ENCODE measurements around the gene DSPP. TPM values are rescaled to one million over a fixed set of nuclear protein-coding genes. Genes with fewer than 3 reads are reported as not detected.

DSPP gene
- polyA plus RNA-seq (2013, experiment 1 of 2), result not detected
- not detected for polyA plus RNA-seq (2013, experiment 2 of 2)

- Histone ChIP-seq H3K27ac (replicated peaks; ENCODE audit: low read length) (no peak within 1 kb of the TSS), H2AFZ (ENCODE audit: low read length) (no peak within 1 kb of the TSS), H3K36me3 (replicated peaks in 1 of 2; ENCODE audit: control insufficient read depth in 2 of 2, insufficient read depth in 2 of 2, low read length in 2 of 2) (no peaks in the 10 kb centered on the region), H3K9me3 (replicated peaks in 1 of 2; ENCODE audit: control insufficient read depth in 2 of 2, insufficient read depth in 1 of 2, low read depth in 1 of 2, low read length in 2 of 2) (no peaks in the 10 kb centered on the region), H3K4ac (ENCODE audit: low read length) (no peak within 1 kb of the TSS), H3K14ac (ENCODE audit: low read length) (no peak within 1 kb of the TSS), H3K4me3 (ENCODE audit: low read length in 2 of 2) (no peak within 1 kb of the TSS), H3K4me1 (ENCODE audit: control insufficient read depth in 2 of 2, insufficient read depth in 1 of 2, low read depth in 1 of 2, low read length in 2 of 2) (no peaks in the 10 kb centered on the region), H3K23ac (ENCODE audit: low read depth, low read length, poor library complexity) (no peak within 1 kb of the TSS), H3K79me1 (ENCODE audit: low read depth, low read length) (no peaks in the 10 kb centered on the region), H4K8ac (ENCODE audit: low read depth, low read length) (no peak within 1 kb of the TSS), H3K9ac (ENCODE audit: low read depth, low read length, poor library complexity) (no peak within 1 kb of the TSS), H2BK120ac (ENCODE audit: low read depth, low read length) (no peak within 1 kb of the TSS), H3K27me3 (ENCODE audit: control insufficient read depth in 3 of 3, insufficient read depth in 3 of 3, low read depth in 1 of 3, low read length in 3 of 3) (no peaks in the 10 kb centered on the region), H3K18ac (ENCODE audit: low read length) (no peak within 1 kb of the TSS), H2BK5ac (ENCODE audit: low read length) (no peak within 1 kb of the TSS), H2AK5ac (ENCODE audit: low read depth, low read length) (no peak within 1 kb of the TSS), H2BK12ac (ENCODE audit: low read length) (no peak within 1 kb of the TSS), H2BK15ac (ENCODE audit: low read length) (no peak within 1 kb of the TSS), H4K91ac (ENCODE audit: low read depth, low read length, poor library complexity) (no peak within 1 kb of the TSS), H3K4me2 (ENCODE audit: insufficient read depth, low read length, poor library complexity, severe bottlenecking) (no peak within 1 kb of the TSS)
- WGBS, 2 donors (ENCODE audit: extremely low coverage in 2 of 2, insufficient read length in 2 of 2, insufficient replicate concordance in 1 of 2), result no CpG with 5 or more reads among the region's 4 CpGs
- DNase-seq (ENCODE audit: low spot score), result no peak
Measured at GRCh38 chr4:87608229-87608628, at the start of gene DSPP. Gene DSPP, plus strand, starts transcription at chr4:87608529. Its CDS starts 2,380 bp downstream, at chr4:87610909.

- DNase-seq (ENCODE audit: low spot score), result peak; percentile 14
- WGBS, 2 donors (ENCODE audit: extremely low coverage in 2 of 2, insufficient read length in 2 of 2, insufficient replicate concordance in 1 of 2), result no CpG with 5 or more reads among the region's 8 CpGs
- H3K9me3 ChIP-seq (replicated peaks in 1 of 2; ENCODE audit: control insufficient read depth in 2 of 2, insufficient read depth in 1 of 2, low read depth in 1 of 2, low read length in 2 of 2), result no peaks in the 10 kb centered on the region
Measured at GRCh38 chr4:87559090-87559837, 49.1 kb upstream of the DSPP start.

GRCh38 chr4:87560802-87561201, 47.5 kb upstream of the DSPP start:
- no peak overlapping the region for H3K14ac ChIP-seq (ENCODE audit: low read length)
- no peak overlapping the region for H2BK5ac ChIP-seq (ENCODE audit: low read length)
- no peak for DNase-seq (ENCODE audit: low spot score)
- no peaks in the 10 kb centered on the region for H3K79me1 ChIP-seq (ENCODE audit: low read depth, low read length)
- no peak overlapping the region for H2BK15ac ChIP-seq (ENCODE audit: low read length)
- no peak overlapping the region for H2BK12ac ChIP-seq (ENCODE audit: low read length)
- H3K4ac ChIP-seq (ENCODE audit: low read length), result no peak overlapping the region
- no peak overlapping the region for H3K9ac ChIP-seq (ENCODE audit: low read depth, low read length, poor library complexity)
- WGBS, 2 donors (ENCODE audit: extremely low coverage in 2 of 2, insufficient read length in 2 of 2, insufficient replicate concordance in 1 of 2), result no CpG with 5 or more reads among the region's 2 CpGs
- H3K9me3 ChIP-seq (replicated peaks in 1 of 2; ENCODE audit: control insufficient read depth in 2 of 2, insufficient read depth in 1 of 2, low read depth in 1 of 2, low read length in 2 of 2), result no peaks in the 10 kb centered on the region
- H2AFZ ChIP-seq (ENCODE audit: low read length), result no peak overlapping the region
- no peak overlapping the region for H2BK120ac ChIP-seq (ENCODE audit: low read depth, low read length)
- peaks cover 4 to 5% of the 10 kb centered on the region in 2 donors for H3K4me1 ChIP-seq (ENCODE audit: control insufficient read depth in 2 of 2, insufficient read depth in 1 of 2, low read depth in 1 of 2, low read length in 2 of 2)
- no peak overlapping the region for H3K27ac ChIP-seq (replicated peaks; ENCODE audit: low read length)
- H3K18ac ChIP-seq (ENCODE audit: low read length), result no peak overlapping the region
- no peaks in the 10 kb centered on the region for H3K36me3 ChIP-seq (replicated peaks in 1 of 2; ENCODE audit: control insufficient read depth in 2 of 2, insufficient read depth in 2 of 2, low read length in 2 of 2)
- H3K23ac ChIP-seq (ENCODE audit: low read depth, low read length, poor library complexity), result no peak overlapping the region
- H3K27me3 ChIP-seq (ENCODE audit: control insufficient read depth in 3 of 3, insufficient read depth in 3 of 3, low read depth in 1 of 3, low read length in 3 of 3), result no peaks in the 10 kb centered on the region
- H2AK5ac ChIP-seq (ENCODE audit: low read depth, low read length), result no peak overlapping the region
- no peak overlapping the region for H4K91ac ChIP-seq (ENCODE audit: low read depth, low read length, poor library complexity)
- no peak overlapping the region for H4K8ac ChIP-seq (ENCODE audit: low read depth, low read length)
- H3K4me3 ChIP-seq (ENCODE audit: low read length in 2 of 2), result no peak overlapping the region
- H3K4me2 ChIP-seq (ENCODE audit: insufficient read depth, low read length, poor library complexity, severe bottlenecking), result no peak overlapping the region

More at GRCh38 chr4:87559090-87559837, 49.1 kb upstream of the DSPP start:
- no peak overlapping the region for H2BK12ac ChIP-seq (ENCODE audit: low read length)
- H3K27ac ChIP-seq (replicated peaks; ENCODE audit: low read length), result no peak overlapping the region
- no peak overlapping the region for H3K9ac ChIP-seq (ENCODE audit: low read depth, low read length, poor library complexity)
- H3K4me2 ChIP-seq (ENCODE audit: insufficient read depth, low read length, poor library complexity, severe bottlenecking), result no peak overlapping the region
- no peaks in the 10 kb centered on the region for H3K36me3 ChIP-seq (replicated peaks in 1 of 2; ENCODE audit: control insufficient read depth in 2 of 2, insufficient read depth in 2 of 2, low read length in 2 of 2)
- H3K79me1 ChIP-seq (ENCODE audit: low read depth, low read length), result no peaks in the 10 kb centered on the region
- no peak overlapping the region for H3K4ac ChIP-seq (ENCODE audit: low read length)
- H3K23ac ChIP-seq (ENCODE audit: low read depth, low read length, poor library complexity), result no peak overlapping the region
- H4K8ac ChIP-seq (ENCODE audit: low read depth, low read length), result no peak overlapping the region
- H2BK120ac ChIP-seq (ENCODE audit: low read depth, low read length), result no peak overlapping the region
- H2BK15ac ChIP-seq (ENCODE audit: low read length), result no peak overlapping the region
- H2AK5ac ChIP-seq (ENCODE audit: low read depth, low read length), result no peak overlapping the region
- H3K4me1 ChIP-seq (ENCODE audit: control insufficient read depth in 2 of 2, insufficient read depth in 1 of 2, low read depth in 1 of 2, low read length in 2 of 2), result peaks cover 4 to 5% of the 10 kb centered on the region in 2 donors
- H4K91ac ChIP-seq (ENCODE audit: low read depth, low read length, poor library complexity), result no peak overlapping the region
- no peaks in the 10 kb centered on the region for H3K27me3 ChIP-seq (ENCODE audit: control insufficient read depth in 3 of 3, insufficient read depth in 3 of 3, low read depth in 1 of 3, low read length in 3 of 3)
- no peak overlapping the region for H3K14ac ChIP-seq (ENCODE audit: low read length)
- H2AFZ ChIP-seq (ENCODE audit: low read length), result peak overlapping the region; percentile 89
- no peak overlapping the region for H3K18ac ChIP-seq (ENCODE audit: low read length)
- H3K4me3 ChIP-seq (ENCODE audit: low read length in 2 of 2), result no peak overlapping the region
- H2BK5ac ChIP-seq (ENCODE audit: low read length), result no peak overlapping the region

- Histone ChIP-seq H3K27me3 (ENCODE audit: control insufficient read depth in 3 of 3, insufficient read depth in 3 of 3, low read depth in 1 of 3, low read length in 3 of 3) (no peaks in the 10 kb centered on the region), H3K27ac (replicated peaks; ENCODE audit: low read length) (no peak overlapping the region), H2AFZ (ENCODE audit: low read length) (no peak overlapping the region), H3K4ac (ENCODE audit: low read length) (no peak overlapping the region), H3K9me3 (replicated peaks in 1 of 2; ENCODE audit: control insufficient read depth in 2 of 2, insufficient read depth in 1 of 2, low read depth in 1 of 2, low read length in 2 of 2) (no peaks in the 10 kb centered on the region), H3K4me1 (ENCODE audit: control insufficient read depth in 2 of 2, insufficient read depth in 1 of 2, low read depth in 1 of 2, low read length in 2 of 2) (no peaks in the 10 kb centered on the region), H2BK15ac (ENCODE audit: low read length) (no peak overlapping the region), H2BK120ac (ENCODE audit: low read depth, low read length) (no peak overlapping the region), H3K79me1 (ENCODE audit: low read depth, low read length) (no peaks in the 10 kb centered on the region), H3K4me2 (ENCODE audit: insufficient read depth, low read length, poor library complexity, severe bottlenecking) (no peak overlapping the region), H2BK5ac (ENCODE audit: low read length) (no peak overlapping the region), H2BK12ac (ENCODE audit: low read length) (no peak overlapping the region), H3K36me3 (replicated peaks in 1 of 2; ENCODE audit: control insufficient read depth in 2 of 2, insufficient read depth in 2 of 2, low read length in 2 of 2) (no peaks in the 10 kb centered on the region), H3K23ac (ENCODE audit: low read depth, low read length, poor library complexity) (no peak overlapping the region), H3K9ac (ENCODE audit: low read depth, low read length, poor library complexity) (no peak overlapping the region), H4K8ac (ENCODE audit: low read depth, low read length) (no peak overlapping the region), H4K91ac (ENCODE audit: low read depth, low read length, poor library complexity) (no peak overlapping the region), H2AK5ac (ENCODE audit: low read depth, low read length) (no peak overlapping the region), H3K18ac (ENCODE audit: low read length) (no peak overlapping the region), H3K14ac (ENCODE audit: low read length) (no peak overlapping the region), H3K4me3 (ENCODE audit: low read length in 2 of 2) (no peak overlapping the region)
- no peak for DNase-seq (ENCODE audit: low spot score)
- 100% methylated on average over 1 of the region's 4 CpGs; no CpG with 5 or more reads in 1 of the 2 donors for WGBS, 2 donors (ENCODE audit: extremely low coverage in 2 of 2, insufficient read length in 2 of 2, insufficient replicate concordance in 1 of 2)
Measured at GRCh38 chr4:87565746-87566145, 42.6 kb upstream of the DSPP start.

Data from neuronal stem cell (in vitro differentiated cells).